Measurements from ENCODE around the gene PITPNC1. TPM values are rescaled to one million over a fixed set of nuclear protein-coding genes. Genes with fewer than 3 reads are reported as not detected.

Gene PITPNC1
- total RNA-seq, 4 donors from 2014 or later = 7.6 to 30.1 (median 15.1) TPM

GRCh38 chr17:67500261-67500660, 123.2 kb downstream of the PITPNC1 start:
- TF ChIP-seq, protein P1, sequence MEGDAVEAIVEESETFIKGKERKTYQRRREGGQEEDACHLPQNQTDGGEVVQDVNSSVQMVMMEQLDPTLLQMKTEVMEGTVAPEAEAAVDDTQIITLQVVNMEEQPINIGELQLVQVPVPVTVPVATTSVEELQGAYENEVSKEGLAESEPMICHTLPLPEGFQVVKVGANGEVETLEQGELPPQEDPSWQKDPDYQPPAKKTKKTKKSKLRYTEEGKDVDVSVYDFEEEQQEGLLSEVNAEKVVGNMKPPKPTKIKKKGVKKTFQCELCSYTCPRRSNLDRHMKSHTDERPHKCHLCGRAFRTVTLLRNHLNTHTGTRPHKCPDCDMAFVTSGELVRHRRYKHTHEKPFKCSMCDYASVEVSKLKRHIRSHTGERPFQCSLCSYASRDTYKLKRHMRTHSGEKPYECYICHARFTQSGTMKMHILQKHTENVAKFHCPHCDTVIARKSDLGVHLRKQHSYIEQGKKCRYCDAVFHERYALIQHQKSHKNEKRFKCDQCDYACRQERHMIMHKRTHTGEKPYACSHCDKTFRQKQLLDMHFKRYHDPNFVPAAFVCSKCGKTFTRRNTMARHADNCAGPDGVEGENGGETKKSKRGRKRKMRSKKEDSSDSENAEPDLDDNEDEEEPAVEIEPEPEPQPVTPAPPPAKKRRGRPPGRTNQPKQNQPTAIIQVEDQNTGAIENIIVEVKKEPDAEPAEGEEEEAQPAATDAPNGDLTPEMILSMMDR (IDR thresholded peaks at IDR 0.05) = no peak
- no peak for TF ChIP-seq POLR2A (IDR thresholded peaks at IDR 0.05)
- no peak for TF ChIP-seq POLR2AphosphoS5 (IDR thresholded peaks at IDR 0.05)
- no peak for TF ChIP-seq EP300 (IDR thresholded peaks at IDR 0.05)
- H3K9me3 ChIP-seq = no peaks in the 10 kb centered on the region
- H3K36me3 ChIP-seq = no peaks in the 10 kb centered on the region
- WGBS, 2 donors (ENCODE audit: low coverage in 1 of 2) = 19 to 42% methylated on average over 2 of the region's 2 CpGs
- no peak overlapping the region for H3K4me3 ChIP-seq
- no peaks in the 10 kb centered on the region for H3K27me3 ChIP-seq
- H3K4me1 ChIP-seq = peaks cover 0 to 6% (median 0%) of the 10 kb centered on the region in 3 donors
- ATAC-seq = no peak
- no peak overlapping the region for H3K27ac ChIP-seq

DNA sequence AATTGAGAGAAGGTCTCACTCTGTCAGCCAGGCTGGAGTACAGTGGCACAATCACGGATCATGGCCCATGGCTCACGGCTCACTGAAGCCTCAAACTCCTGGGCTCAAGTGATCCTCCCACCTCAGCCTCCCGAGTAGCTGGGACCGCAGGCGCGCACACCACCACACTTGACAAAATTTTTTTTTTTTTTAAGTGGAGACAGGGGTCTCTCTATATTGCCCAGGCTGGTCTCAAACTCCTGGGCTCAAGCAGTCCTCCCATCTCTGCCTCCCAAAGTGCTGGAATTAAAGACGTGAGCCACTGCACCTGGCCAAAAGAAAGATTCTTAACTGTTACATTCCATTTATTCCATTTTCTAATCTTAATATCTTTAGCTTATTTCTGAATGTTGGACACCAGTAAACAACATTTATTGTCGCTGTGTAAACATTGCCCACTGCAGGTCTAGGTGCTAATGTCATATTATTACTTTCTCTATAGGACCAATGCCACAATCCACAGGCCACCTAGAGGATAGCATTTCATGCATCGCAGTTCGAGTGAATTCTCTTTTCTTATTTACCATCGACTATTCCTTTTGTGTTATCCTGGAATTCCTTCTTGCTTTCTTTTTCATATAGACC, 123.7 kb downstream of the PITPNC1 start:
- Histone ChIP-seq H3K36me3 (no peaks in the 10 kb centered on the region), H3K9me3 (no peaks in the 10 kb centered on the region), H3K4me3 (no peak overlapping the region), H3K27me3 (no peaks in the 10 kb centered on the region), H3K4me1 (peaks cover 0 to 6% (median 0%) of the 10 kb centered on the region in 3 donors), H3K27ac (no peak overlapping the region)
- no peak for ATAC-seq
- TF ChIP-seq EP300 (IDR thresholded peaks at IDR 0.05) = no peak
- TF ChIP-seq, protein P1 (IDR thresholded peaks at IDR 0.05) = no peak
- no peak for TF ChIP-seq POLR2AphosphoS5 (IDR thresholded peaks at IDR 0.05)
- no peak for TF ChIP-seq POLR2A (IDR thresholded peaks at IDR 0.05)
- WGBS, 2 donors (ENCODE audit: low coverage in 1 of 2) = 93 to 97% methylated on average over 4 to 11 of the region's 11 CpGs

GRCh38 chr17:67502151-67502550, 125.1 kb downstream of the PITPNC1 start:
- Histone ChIP-seq H3K4me3 (no peak overlapping the region), H3K27ac (no peak overlapping the region), H3K27me3 (no peaks in the 10 kb centered on the region), H3K9me3 (no peaks in the 10 kb centered on the region), H3K36me3 (no peaks in the 10 kb centered on the region), H3K4me1 (peaks cover 0 to 6% (median 0%) of the 10 kb centered on the region in 3 donors)
- ATAC-seq = no peak
- no peak for TF ChIP-seq POLR2A (IDR thresholded peaks at IDR 0.05)
- TF ChIP-seq, protein P1 (IDR thresholded peaks at IDR 0.05) = no peak
- TF ChIP-seq POLR2AphosphoS5 (IDR thresholded peaks at IDR 0.05) = no peak
- WGBS, 2 donors (ENCODE audit: low coverage in 1 of 2) = 91 to 96% methylated on average over 3 of the region's 3 CpGs

DNA sequence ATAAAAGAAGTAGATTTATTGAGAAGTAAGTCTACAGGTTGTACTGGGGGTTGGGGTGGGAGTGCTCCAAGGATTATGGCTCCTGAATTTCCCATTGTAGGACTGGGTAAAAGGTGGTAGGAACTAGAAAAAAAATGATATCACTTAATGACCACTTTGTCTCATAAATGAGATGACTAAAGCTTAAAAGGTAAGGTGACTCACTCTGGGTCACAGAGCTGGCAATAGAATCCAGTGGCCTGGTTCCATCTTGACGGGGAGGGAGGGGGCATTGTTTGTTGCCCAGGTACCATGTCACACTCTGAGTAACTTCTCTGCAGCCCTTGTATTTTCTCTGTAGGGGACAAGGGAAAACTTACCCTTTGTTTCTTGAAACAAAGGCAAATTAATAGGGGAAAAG, 126.1 kb downstream of the PITPNC1 start:
- 25 to 33% methylated on average over 1 of the region's 1 CpG for WGBS, 2 donors (ENCODE audit: low coverage in 1 of 2)
- H3K27me3 ChIP-seq = no peaks in the 10 kb centered on the region
- TF ChIP-seq POLR2A (IDR thresholded peaks at IDR 0.05) (no peak), EP300 (IDR thresholded peaks at IDR 0.05) (no peak), POLR2AphosphoS5 (IDR thresholded peaks at IDR 0.05) (no peak)
- TF ChIP-seq, protein P1 (IDR thresholded peaks at IDR 0.05) = no peak
- no peak for ATAC-seq
- no peak overlapping the region for H3K27ac ChIP-seq
- no peaks in the 10 kb centered on the region for H3K36me3 ChIP-seq
- H3K4me1 ChIP-seq = peaks cover 0 to 6% (median 0%) of the 10 kb centered on the region in 3 donors
- no peaks in the 10 kb centered on the region for H3K9me3 ChIP-seq
- H3K4me3 ChIP-seq = no peak overlapping the region

GRCh38 chr17:67503739-67504138, 126.7 kb downstream of the PITPNC1 start:
- TF ChIP-seq POLR2A (IDR thresholded peaks at IDR 0.05) (no peak), EP300 (IDR thresholded peaks at IDR 0.05) (no peak), POLR2AphosphoS5 (IDR thresholded peaks at IDR 0.05) (no peak)
- TF ChIP-seq, protein P1 (IDR thresholded peaks at IDR 0.05) = no peak
- no peak overlapping the region for H3K4me3 ChIP-seq
- WGBS, 2 donors (ENCODE audit: low coverage in 1 of 2) = 59 to 64% methylated on average over 2 of the region's 2 CpGs
- no peaks in the 10 kb centered on the region for H3K9me3 ChIP-seq
- peaks cover 0 to 6% (median 0%) of the 10 kb centered on the region in 3 donors for H3K4me1 ChIP-seq
- ATAC-seq = no peak
- H3K27me3 ChIP-seq = no peaks in the 10 kb centered on the region
- H3K27ac ChIP-seq = no peak overlapping the region
- H3K36me3 ChIP-seq = no peaks in the 10 kb centered on the region

Measured in gastroesophageal sphincter (tissue), 4 donors.